ENCODE data around the gene SEPTIN8. TPM values are rescaled to one million over a fixed set of nuclear protein-coding genes. Genes with fewer than 3 reads are reported as not detected.

Gene SEPTIN8
- polyA plus RNA-seq, 1 of the 3 experiments (the other 2 are of a cell fraction): 54.9 TPM

- no peaks in the 10 kb centered on the region for H3K9me2 ChIP-seq
- peaks cover 6% of the 10 kb centered on the region for H3F3A ChIP-seq (replicated peaks; ENCODE audit: insufficient read depth)
- no peaks in the 10 kb centered on the region for H4K20me1 ChIP-seq (ENCODE audit: insufficient read depth)
- peaks cover 0 to 17% of the 10 kb centered on the region in 2 experiments; a peak in 1 of 4 replicates for H3K4me1 ChIP-seq (ENCODE audit: control insufficient read depth in 1 of 2, insufficient read depth in 2 of 2, low read depth in 1 of 2, low read length in 1 of 2)
- H3K27me3 ChIP-seq (ENCODE audit: insufficient read depth): no peaks in the 10 kb centered on the region
- ChIA-PET POLR2A (interaction anchor here (0.6 kb wide), 1 partner anchor 16 kb away, joined by 4 read pairs; no protein-coding TSS in a partner anchor), CTCF (interaction anchor here (1.0 to 2.3 kb wide), 3 partner anchors 28 to 44 kb away, joined by 3 to 6 read pairs (median 5); partner anchors contain the start of gene CCNI2)
- no peaks in the 10 kb centered on the region for H3K79me2 ChIP-seq (ENCODE audit: insufficient read depth)
- H3K36me3 ChIP-seq (replicated peaks in 1 of 2; ENCODE audit: control insufficient read depth in 1 of 2, insufficient read depth in 2 of 2, low read length in 1 of 2): no peaks in the 10 kb centered on the region
- H3K27ac ChIP-seq (ENCODE audit: low read depth in 2 of 2, low read length in 1 of 2): no peak overlapping the region
- no peak for DNase-seq
- WGBS (ENCODE audit: low lambda C conversion rate): 88% methylated on average over 3 of the region's 3 CpGs
- no peak overlapping the region for H2AFZ ChIP-seq (ENCODE audit: low read depth)
- no peak overlapping the region for H3K9ac ChIP-seq
- TF ChIP-seq SIN3A (IDR thresholded peaks at IDR 0.05; ENCODE audit: borderline replicate concordance, low read depth, low read length) (no peak), MAX (IDR thresholded peaks at IDR 0.05; ENCODE audit: low read depth) (no peak), EZH2phosphoT487 (IDR thresholded peaks at IDR 0.05; ENCODE audit: borderline replicate concordance, low read depth) (no peak), FOSL2 (IDR thresholded peaks at IDR 0.05; ENCODE audit: borderline replicate concordance, low read depth) (no peak), TCF12 (IDR thresholded peaks at IDR 0.05) (no peak), MEF2A (IDR thresholded peaks at IDR 0.05; ENCODE audit: borderline replicate concordance, low read depth) (no peak), RAD21 (IDR thresholded peaks at IDR 0.05; ENCODE audit: low read length) (no peak)
- no peaks in the 10 kb centered on the region for H3K9me3 ChIP-seq
- no peak overlapping the region for H3K4me3 ChIP-seq (ENCODE audit: low read depth in 2 of 2, low read length in 1 of 2)
- H3K4me2 ChIP-seq: no peak overlapping the region
These were observed 14.0 kb upstream of the SEPTIN8 start for GRCh38 chr5:132791026-132791425.

- no peak for TF ChIP-seq MEF2A (IDR thresholded peaks at IDR 0.05; ENCODE audit: borderline replicate concordance, low read depth)
- TF ChIP-seq IRF3 (IDR thresholded peaks at IDR 0.05; ENCODE audit: low read depth, low read length): no peak
- TF ChIP-seq, protein P1, sequence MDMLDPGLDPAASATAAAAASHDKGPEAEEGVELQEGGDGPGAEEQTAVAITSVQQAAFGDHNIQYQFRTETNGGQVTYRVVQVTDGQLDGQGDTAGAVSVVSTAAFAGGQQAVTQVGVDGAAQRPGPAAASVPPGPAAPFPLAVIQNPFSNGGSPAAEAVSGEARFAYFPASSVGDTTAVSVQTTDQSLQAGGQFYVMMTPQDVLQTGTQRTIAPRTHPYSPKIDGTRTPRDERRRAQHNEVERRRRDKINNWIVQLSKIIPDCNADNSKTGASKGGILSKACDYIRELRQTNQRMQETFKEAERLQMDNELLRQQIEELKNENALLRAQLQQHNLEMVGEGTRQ (IDR thresholded peaks at IDR 0.05; ENCODE audit: borderline replicate concordance, low read depth, low read length): no peak
- no peak for TF ChIP-seq TCF12 (IDR thresholded peaks at IDR 0.05)
- TF ChIP-seq, protein P2, sequence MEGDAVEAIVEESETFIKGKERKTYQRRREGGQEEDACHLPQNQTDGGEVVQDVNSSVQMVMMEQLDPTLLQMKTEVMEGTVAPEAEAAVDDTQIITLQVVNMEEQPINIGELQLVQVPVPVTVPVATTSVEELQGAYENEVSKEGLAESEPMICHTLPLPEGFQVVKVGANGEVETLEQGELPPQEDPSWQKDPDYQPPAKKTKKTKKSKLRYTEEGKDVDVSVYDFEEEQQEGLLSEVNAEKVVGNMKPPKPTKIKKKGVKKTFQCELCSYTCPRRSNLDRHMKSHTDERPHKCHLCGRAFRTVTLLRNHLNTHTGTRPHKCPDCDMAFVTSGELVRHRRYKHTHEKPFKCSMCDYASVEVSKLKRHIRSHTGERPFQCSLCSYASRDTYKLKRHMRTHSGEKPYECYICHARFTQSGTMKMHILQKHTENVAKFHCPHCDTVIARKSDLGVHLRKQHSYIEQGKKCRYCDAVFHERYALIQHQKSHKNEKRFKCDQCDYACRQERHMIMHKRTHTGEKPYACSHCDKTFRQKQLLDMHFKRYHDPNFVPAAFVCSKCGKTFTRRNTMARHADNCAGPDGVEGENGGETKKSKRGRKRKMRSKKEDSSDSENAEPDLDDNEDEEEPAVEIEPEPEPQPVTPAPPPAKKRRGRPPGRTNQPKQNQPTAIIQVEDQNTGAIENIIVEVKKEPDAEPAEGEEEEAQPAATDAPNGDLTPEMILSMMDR (IDR thresholded peaks at IDR 0.05): no peak
- no peak for TF ChIP-seq FOSL2 (IDR thresholded peaks at IDR 0.05; ENCODE audit: borderline replicate concordance, low read depth)
- TF ChIP-seq NRF1 (IDR thresholded peaks at IDR 0.05; ENCODE audit: low read depth, low read length): no peak
- TF ChIP-seq TEAD4 (IDR thresholded peaks at IDR 0.05; ENCODE audit: borderline replicate concordance, insufficient read depth): no peak
- no peak for TF ChIP-seq RCOR1 (IDR thresholded peaks at IDR 0.05; ENCODE audit: low read length)
- no peak for TF ChIP-seq JUND (IDR thresholded peaks at IDR 0.05)
- no peak for TF ChIP-seq FOXJ3 (CRISPR knock-in tag; IDR thresholded peaks at IDR 0.05)
- TF ChIP-seq CHD2 (IDR thresholded peaks at IDR 0.05; ENCODE audit: low read length, partially characterized antibody): no peak
- no peak for TF ChIP-seq MXI1 (IDR thresholded peaks at IDR 0.05; ENCODE audit: low read depth, low read length)
- TF ChIP-seq ELF1 (IDR thresholded peaks at IDR 0.05): no peak
- TF ChIP-seq, protein P3, sequence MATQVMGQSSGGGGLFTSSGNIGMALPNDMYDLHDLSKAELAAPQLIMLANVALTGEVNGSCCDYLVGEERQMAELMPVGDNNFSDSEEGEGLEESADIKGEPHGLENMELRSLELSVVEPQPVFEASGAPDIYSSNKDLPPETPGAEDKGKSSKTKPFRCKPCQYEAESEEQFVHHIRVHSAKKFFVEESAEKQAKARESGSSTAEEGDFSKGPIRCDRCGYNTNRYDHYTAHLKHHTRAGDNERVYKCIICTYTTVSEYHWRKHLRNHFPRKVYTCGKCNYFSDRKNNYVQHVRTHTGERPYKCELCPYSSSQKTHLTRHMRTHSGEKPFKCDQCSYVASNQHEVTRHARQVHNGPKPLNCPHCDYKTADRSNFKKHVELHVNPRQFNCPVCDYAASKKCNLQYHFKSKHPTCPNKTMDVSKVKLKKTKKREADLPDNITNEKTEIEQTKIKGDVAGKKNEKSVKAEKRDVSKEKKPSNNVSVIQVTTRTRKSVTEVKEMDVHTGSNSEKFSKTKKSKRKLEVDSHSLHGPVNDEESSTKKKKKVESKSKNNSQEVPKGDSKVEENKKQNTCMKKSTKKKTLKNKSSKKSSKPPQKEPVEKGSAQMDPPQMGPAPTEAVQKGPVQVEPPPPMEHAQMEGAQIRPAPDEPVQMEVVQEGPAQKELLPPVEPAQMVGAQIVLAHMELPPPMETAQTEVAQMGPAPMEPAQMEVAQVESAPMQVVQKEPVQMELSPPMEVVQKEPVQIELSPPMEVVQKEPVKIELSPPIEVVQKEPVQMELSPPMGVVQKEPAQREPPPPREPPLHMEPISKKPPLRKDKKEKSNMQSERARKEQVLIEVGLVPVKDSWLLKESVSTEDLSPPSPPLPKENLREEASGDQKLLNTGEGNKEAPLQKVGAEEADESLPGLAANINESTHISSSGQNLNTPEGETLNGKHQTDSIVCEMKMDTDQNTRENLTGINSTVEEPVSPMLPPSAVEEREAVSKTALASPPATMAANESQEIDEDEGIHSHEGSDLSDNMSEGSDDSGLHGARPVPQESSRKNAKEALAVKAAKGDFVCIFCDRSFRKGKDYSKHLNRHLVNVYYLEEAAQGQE (IDR thresholded peaks at IDR 0.05; ENCODE audit: low read depth, low read length): no peak
- Histone ChIP-seq H3F3A (replicated peaks; ENCODE audit: insufficient read depth) (peaks cover 6% of the 10 kb centered on the region), H2AFZ (ENCODE audit: low read depth) (no peak overlapping the region), H3K36me3 (replicated peaks in 1 of 2; ENCODE audit: control insufficient read depth in 1 of 2, insufficient read depth in 2 of 2, low read length in 1 of 2) (no peaks in the 10 kb centered on the region), H3K4me1 (ENCODE audit: control insufficient read depth in 1 of 2, insufficient read depth in 2 of 2, low read depth in 1 of 2, low read length in 1 of 2) (peaks cover 0 to 17% of the 10 kb centered on the region in 2 experiments; a peak in 1 of 4 replicates), H3K27me3 (ENCODE audit: insufficient read depth) (no peaks in the 10 kb centered on the region), H3K4me3 (ENCODE audit: low read depth in 2 of 2, low read length in 1 of 2) (no peak overlapping the region), H4K20me1 (ENCODE audit: insufficient read depth) (no peaks in the 10 kb centered on the region), H3K9me3 (no peaks in the 10 kb centered on the region), H3K4me2 (no peak overlapping the region), H3K9me2 (no peaks in the 10 kb centered on the region), H3K79me2 (ENCODE audit: insufficient read depth) (no peaks in the 10 kb centered on the region), H3K9ac (no peak overlapping the region), H3K27ac (ENCODE audit: low read depth in 2 of 2, low read length in 1 of 2) (no peak overlapping the region)
- no peak for DNase-seq
- 56% methylated on average over 2 of the region's 2 CpGs for WGBS (ENCODE audit: low lambda C conversion rate)
- CTCF ChIA-PET: interaction anchor here (0.7 to 1.3 kb wide), 3 partner anchors 29 to 263 kb away, joined by 3 to 5 read pairs (median 3); no protein-coding TSS in a partner anchor
- POLR2A ChIA-PET: interaction anchor here (0.5 to 0.6 kb wide), 3 partner anchors 15 to 421 kb away, joined by 3 to 4 read pairs (median 3); partner anchors contain the start of gene SLC22A5
These were observed 13.3 kb upstream of the SEPTIN8 start for GRCh38 chr5:132790201-132790865.
